ENCODE results near the gene XXYLT1. TPM values are rescaled to one million over a fixed set of nuclear protein-coding genes. Genes with fewer than 3 reads are reported as not detected.

XXYLT1 gene
- total and polyA plus RNA-seq, 10 of the 15 experiments (the other 5 are each of a cell fraction or from before 2014, with no cell fraction given): 1.2 to 14.2 (median 9.3) TPM

DNA sequence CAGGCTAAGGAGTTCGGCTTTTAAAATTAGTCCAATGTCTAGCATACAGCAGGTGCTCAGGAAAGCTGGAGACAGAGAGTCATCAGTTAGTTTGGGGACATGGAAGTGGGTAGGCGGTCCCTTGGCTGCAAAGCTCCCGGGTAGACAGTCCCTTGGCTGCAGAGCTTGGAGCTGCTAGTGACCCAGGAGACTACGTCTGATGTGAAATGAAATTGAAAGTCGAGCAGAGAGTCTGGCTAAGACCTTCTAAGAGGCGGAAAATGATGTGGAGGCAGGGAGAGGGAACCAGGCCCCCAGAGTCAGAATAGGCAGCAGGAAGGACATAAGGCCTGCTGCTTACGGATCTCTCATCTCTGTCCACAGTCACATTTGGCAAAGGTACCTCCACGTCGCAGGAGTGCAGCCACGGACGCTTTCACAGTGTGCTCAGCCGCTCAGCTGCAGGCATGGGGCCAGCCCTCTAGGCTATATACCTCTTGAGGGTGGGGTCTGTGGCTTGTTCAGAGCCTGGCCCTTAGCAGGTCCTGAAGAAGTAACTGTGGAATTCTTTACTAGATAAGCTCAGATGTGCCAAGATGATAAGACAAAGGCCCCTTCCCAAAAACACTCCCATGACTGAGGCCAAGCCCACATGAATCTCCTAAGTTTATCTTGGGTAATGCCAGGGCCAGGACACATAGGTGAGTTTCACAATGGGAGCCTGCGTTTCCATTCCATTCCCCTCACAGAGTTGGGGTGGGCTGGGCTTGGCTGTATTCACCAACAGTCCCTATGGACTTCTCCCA lies 131.7 kb downstream of the XXYLT1 start:
- POLR2A ChIA-PET: interaction anchor here (1.9 to 2.9 kb wide), 4 partner anchors 9 to 11 kb away, joined by 5 to 14 read pairs (median 10); no protein-coding TSS in a partner anchor
- FAIRE-seq (no peak), ATAC-seq (peak; percentile 84), DNase-seq (ENCODE audit: low read depth, low spot score) (no peak)
- no peaks in the 10 kb centered on the region for H3K27me3 ChIP-seq (replicated peaks in 1 of 2; ENCODE audit: control insufficient read depth in 2 of 2, insufficient read depth in 2 of 2, low read length in 1 of 2)
- CTCF ChIA-PET: interaction anchor here (0.7 to 1.4 kb wide), 4 partner anchors 9 to 122 kb away, joined by 3 to 8 read pairs (median 4); no protein-coding TSS in a partner anchor
- peak overlapping the region; percentile 74 for H3K27ac ChIP-seq (ENCODE audit: control insufficient read depth, insufficient read depth)
- peaks cover 8% of the 10 kb centered on the region for H3K9me3 ChIP-seq (replicated peaks; ENCODE audit: control insufficient read depth, insufficient read depth, low read length)
- no peak overlapping the region for H3K4me3 ChIP-seq
- intact Hi-C loops (cut with micrococcal nuclease; ENCODE audit: unreplicated experiment) (no loop called here), in situ Hi-C loops (cut with MboI) (loop anchor here (25.0 kb wide), 2 partner anchors 398 to 1298 kb away; partner anchors contain the start of genes PPP1R2 and UBXN7)
- H3K4me2 ChIP-seq (ENCODE audit: control insufficient read depth, insufficient read depth): peak overlapping the region; percentile 26
- TF ChIP-seq IKZF1 (conservative IDR thresholded peaks at IDR 0.05): 0 out of 2 replicates have a peak, but pooled peaks have one; percentile 20
- no peak for TF ChIP-seq BRCA1 (IDR thresholded peaks at IDR 0.05; ENCODE audit: low read depth, low read length)
- 0 out of 3 replicates have a peak, but pooled peaks have one; percentile 10 for TF ChIP-seq POU2F2 (IDR thresholded peaks at IDR 0.05; ENCODE audit: borderline replicate concordance, low read depth, low read length)
- TF ChIP-seq CBFB (IDR thresholded peaks at IDR 0.05; ENCODE audit: low read depth): no peak
- no peak for TF ChIP-seq BACH1 (IDR thresholded peaks at IDR 0.05; ENCODE audit: borderline replicate concordance)
- no peak for TF ChIP-seq ATF7 (IDR thresholded peaks at IDR 0.05; ENCODE audit: low read depth)
- SMC1A ChIA-PET (ENCODE audit: uncharacterized antibody, unreplicated experiment): interaction anchor here (0.7 to 2.1 kb wide), 6 partner anchors 9 to 111 kb away, joined by 3 to 25 read pairs (median 5); no protein-coding TSS in a partner anchor
- no peaks in the 10 kb centered on the region for H3K36me3 ChIP-seq (ENCODE audit: control insufficient read depth in 2 of 2, insufficient read depth in 2 of 2, low read length in 1 of 2)
- no TSS peak for BruUV-seq (replicated peaks)
- H2AFZ ChIP-seq (ENCODE audit: control insufficient read depth, low read depth, low read length): peak overlapping the region; percentile 6; the same call in 1 of the 2 replicates
- WGBS (ENCODE audit: insufficient coverage, insufficient replicate concordance, low lambda C conversion rate, missing lambda C conversion rate): 13% methylated on average over 13 of the region's 13 CpGs
- H3K9ac ChIP-seq (ENCODE audit: control insufficient read depth, insufficient read depth, low read length): peak overlapping the region; percentile 37; the same call in 1 of the 2 replicates
- peaks cover 13% of the 10 kb centered on the region for H3K4me1 ChIP-seq (ENCODE audit: control insufficient read depth, insufficient read depth, low read length)
- no peaks in the 10 kb centered on the region for H3K79me2 ChIP-seq (ENCODE audit: control insufficient read depth, insufficient read depth, low read length)
- no peaks in the 10 kb centered on the region for H4K20me1 ChIP-seq (ENCODE audit: control insufficient read depth, insufficient read depth)
- RAD21 ChIA-PET (ENCODE audit: unreplicated experiment): interaction anchor here (1.2 to 2.0 kb wide), 3 partner anchors 9 to 113 kb away, joined by 3 to 21 read pairs (median 7); no protein-coding TSS in a partner anchor
